HUES6 (cell line): ENCODE measurements around the gene CNP.
"Not testable (repeated sequence)": the region's sequence is repeated elsewhere in the genome, so short reads cannot be mapped to it uniquely, and the experiment has no call there.

Source experiments
- H3K27ac ChIP-seq: 2 replicates; pipeline ENCODE4 v1.7.0; 2013; ENCODE audit warnings: low read depth, mild to moderate bottlenecking, low read length, inconsistent platforms
- H3K27me3 ChIP-seq: 2 replicates; pipeline ENCODE4 v1.6.1; 2013; ENCODE audit warnings: low read length; ENCODE audit not compliant: control insufficient read depth, insufficient read depth
- H3K36me3 ChIP-seq: 2 replicates; pipeline ENCODE4 v1.6.1; 2013; ENCODE audit warnings: low read length; ENCODE audit not compliant: control insufficient read depth, insufficient read depth
- H3K4me1 ChIP-seq: 2 replicates; pipeline ENCODE4 v1.6.1; 2013; ENCODE audit warnings: low read length; ENCODE audit not compliant: control insufficient read depth, insufficient read depth
- H3K4me3 ChIP-seq: 2 replicates; pipeline ENCODE4 v1.5.1; 2013; ENCODE audit warnings: low read depth, low read length
- H3K9ac ChIP-seq: one replicate; pipeline ENCODE4 v1.6.1; 2013; ENCODE audit warnings: mild to moderate bottlenecking, low read length
- H3K9me3 ChIP-seq: 2 replicates; pipeline ENCODE4 v1.6.1; 2013; ENCODE audit warnings: low read depth, low read length; ENCODE audit not compliant: control insufficient read depth, insufficient read depth

The CNP gene

GRCh38 chr17:42012363-42012762, 45.8 kb downstream of the CNP start:
- peak overlapping the region; percentile 91 for H3K27ac ChIP-seq
- H3K9me3 ChIP-seq, H3K27me3 ChIP-seq: not testable (repeated sequence)
- peak overlapping the region; percentile 72 for H3K9ac ChIP-seq
- peaks cover 33% of the 10 kb centered on the region for H3K4me1 ChIP-seq
- H3K36me3 ChIP-seq: peaks cover 13% of the 10 kb centered on the region; the same call in 1 of the 2 replicates
- peak overlapping the region; percentile 6; the same call in 1 of the 2 replicates for H3K4me3 ChIP-seq

GRCh38 chr17:42013740-42014139, 47.1 kb downstream of the CNP start:
- peak overlapping the region; percentile 72 for H3K9ac ChIP-seq
- peaks cover 13% of the 10 kb centered on the region; the same call in 1 of the 2 replicates for H3K36me3 ChIP-seq
- not testable (repeated sequence) for H3K9me3 ChIP-seq, H3K27me3 ChIP-seq
- 0 out of 2 replicates have a peak overlapping the region, but pooled peaks have one; percentile 9 for H3K4me3 ChIP-seq
- H3K4me1 ChIP-seq: peaks cover 33% of the 10 kb centered on the region
- H3K27ac ChIP-seq: peak overlapping the region; percentile 91; the same call in 1 of the 2 replicates

GRCh38 chr17:42016411-42016831, 49.8 kb downstream of the CNP start:
- H3K9ac ChIP-seq: peak overlapping the region; percentile 100
- no peaks in the 10 kb centered on the region for H3K9me3 ChIP-seq
- H3K4me3 ChIP-seq: peak overlapping the region; percentile 97
- peak overlapping the region; percentile 99 for H3K27ac ChIP-seq
- H3K4me1 ChIP-seq: peaks cover 24% of the 10 kb centered on the region
- H3K27me3 ChIP-seq: no peaks in the 10 kb centered on the region
- H3K36me3 ChIP-seq: peaks cover 6% of the 10 kb centered on the region

GRCh38 chr17:42016941-42017865, 50.6 kb downstream of the CNP start, which contains the start of gene DNAJC7:
Gene DNAJC7 (minus strand): TSS chr17:42017439. CDS start chr17:42017416, 23 bp downstream.
- peaks cover 12% of the 10 kb centered on the region for H3K36me3 ChIP-seq
- no peaks in the 10 kb centered on the region for H3K27me3 ChIP-seq
- no peaks in the 10 kb centered on the region for H3K9me3 ChIP-seq
- H3K4me1 ChIP-seq: peaks cover 17% of the 10 kb centered on the region
- H3K4me3 ChIP-seq: peak within 1 kb of the TSS; percentile 97
- peak within 1 kb of the TSS; percentile 100 for H3K9ac ChIP-seq
- peak within 1 kb of the TSS; percentile 99 for H3K27ac ChIP-seq

- no peaks in the 10 kb centered on the region for H3K9me3 ChIP-seq
- peaks cover 13% of the 10 kb centered on the region for H3K4me1 ChIP-seq
- peaks cover 18% of the 10 kb centered on the region for H3K36me3 ChIP-seq
Measured at GRCh38 chr17:42017866-42018200, 51.2 kb downstream of the CNP start.

GRCh38 chr17:42018339-42018738, 51.7 kb downstream of the CNP start:
- Histone ChIP-seq H3K4me3 (peak overlapping the region; percentile 97), H3K36me3 (peaks cover 23% of the 10 kb centered on the region), H3K4me1 (peaks cover 8% of the 10 kb centered on the region), H3K27ac (peak overlapping the region; percentile 99), H3K9me3 (no peaks in the 10 kb centered on the region), H3K27me3 (no peaks in the 10 kb centered on the region), H3K9ac (peak overlapping the region; percentile 100)

More at GRCh38 chr17:42017866-42018200, 51.2 kb downstream of the CNP start:
- H3K27me3 ChIP-seq: no peaks in the 10 kb centered on the region
- peak overlapping the region; percentile 99 for H3K27ac ChIP-seq
- peak overlapping the region; percentile 97 for H3K4me3 ChIP-seq
- H3K9ac ChIP-seq: peak overlapping the region; percentile 100

GRCh38 chr17:42018988-42019387, 52.4 kb downstream of the CNP start:
- Histone ChIP-seq H3K4me1 (0 out of 2 replicates have a peak, but pooled peaks cover 5% of the 10 kb centered on the region), H3K27ac (no peak overlapping the region), H3K4me3 (no peak overlapping the region), H3K9me3 (no peaks in the 10 kb centered on the region), H3K36me3 (peaks cover 29% of the 10 kb centered on the region), H3K27me3 (no peaks in the 10 kb centered on the region), H3K9ac (no peak overlapping the region)

- H3K27me3 ChIP-seq: no peaks in the 10 kb centered on the region
- peak within 1 kb of the TSS; percentile 91 for H3K9ac ChIP-seq
- H3K27ac ChIP-seq: peak within 1 kb of the TSS; percentile 78
- H3K4me1 ChIP-seq: 0 out of 2 replicates have a peak, but pooled peaks cover 5% of the 10 kb centered on the region
- H3K36me3 ChIP-seq: peaks cover 32% of the 10 kb centered on the region
- H3K9me3 ChIP-seq: no peaks in the 10 kb centered on the region
- H3K4me3 ChIP-seq: peak within 1 kb of the TSS; percentile 92
Measured at GRCh38 chr17:42019509-42020404, 53.2 kb downstream of the CNP start, which contains the start of gene NKIRAS2. Gene NKIRAS2 (plus strand): TSS chr17:42020090. CDS start chr17:42021578, 1,488 bp downstream.

- H3K27ac ChIP-seq, H3K9me3 ChIP-seq, H3K27me3 ChIP-seq, H3K4me1 ChIP-seq: not testable (repeated sequence)
- H3K9ac ChIP-seq: peak overlapping the region; percentile 6
- peak overlapping the region; percentile 92 for H3K4me3 ChIP-seq
- peaks cover 33% of the 10 kb centered on the region for H3K36me3 ChIP-seq
Measured at GRCh38 chr17:42020845-42021244, 54.2 kb downstream of the CNP start.

DNA sequence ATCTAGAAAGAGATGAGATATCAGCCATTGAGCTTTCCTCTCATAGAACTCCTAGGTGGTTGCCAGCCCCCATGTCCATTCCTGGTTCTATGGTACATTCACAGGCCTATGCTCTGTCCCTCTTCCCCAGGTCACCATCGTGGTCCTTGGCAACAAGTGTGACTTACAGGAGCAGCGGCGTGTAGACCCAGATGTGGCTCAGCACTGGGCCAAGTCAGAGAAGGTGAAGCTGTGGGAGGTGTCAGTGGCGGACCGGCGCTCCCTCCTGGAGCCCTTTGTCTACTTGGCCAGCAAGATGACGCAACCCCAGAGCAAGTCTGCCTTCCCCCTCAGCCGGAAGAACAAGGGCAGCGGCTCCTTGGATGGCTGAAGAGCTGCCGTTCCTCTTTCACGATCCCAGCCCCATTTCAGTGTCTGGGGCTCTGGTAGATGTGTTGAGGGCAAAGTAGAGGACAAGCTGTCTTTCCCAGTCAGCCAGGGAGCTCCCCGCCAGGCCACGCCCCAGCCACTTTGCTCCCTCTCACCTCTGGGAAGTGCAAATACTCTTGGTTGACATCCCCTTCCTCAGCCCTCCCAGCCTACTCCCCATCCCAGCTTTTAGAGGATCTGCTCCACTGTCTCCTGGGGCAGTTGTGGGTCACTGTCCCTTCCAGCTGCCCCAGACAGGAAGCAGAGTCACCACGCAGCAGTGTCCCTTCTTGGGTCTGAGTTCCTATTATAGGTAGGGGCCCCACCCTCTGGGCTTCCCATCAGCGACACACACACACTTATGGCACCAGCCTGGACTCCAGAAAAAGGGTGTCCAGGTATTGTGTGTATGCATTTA, 57.1 kb downstream of the CNP start:
- Histone ChIP-seq H3K27me3 (no peaks in the 10 kb centered on the region), H3K36me3 (peaks cover 33% of the 10 kb centered on the region), H3K4me3 (no peak overlapping the region), H3K9ac (no peak overlapping the region), H3K4me1 (peaks cover 24% of the 10 kb centered on the region), H3K27ac (no peak overlapping the region), H3K9me3 (no peaks in the 10 kb centered on the region)
